Activated CD4-positive, CD25-positive, alpha-beta regulatory T cell (primary cell): ENCODE data around the gene NKX2-4.
"Not testable (repeated sequence)": the region's sequence is repeated elsewhere in the genome, so short reads cannot be mapped to it uniquely, and the experiment has no call there.

Source experiments
- DNase-seq, 4 experiments: peaks; one replicate each; lab custom pipeline; 2025; lab: John Stamatoyannopoulos, UW

Gene NKX2-4

GRCh38 chr20:21397341-21398108, at the start of gene NKX2-4:
Gene NKX2-4 (minus strand): TSS chr20:21397526. CDS start chr20:21397399, 127 bp downstream.
- no peak for DNase-seq

- DNase-seq = no peak
Observed at GRCh38 chr20:21437816-21438215, 40.5 kb upstream of the NKX2-4 start.

DNA sequence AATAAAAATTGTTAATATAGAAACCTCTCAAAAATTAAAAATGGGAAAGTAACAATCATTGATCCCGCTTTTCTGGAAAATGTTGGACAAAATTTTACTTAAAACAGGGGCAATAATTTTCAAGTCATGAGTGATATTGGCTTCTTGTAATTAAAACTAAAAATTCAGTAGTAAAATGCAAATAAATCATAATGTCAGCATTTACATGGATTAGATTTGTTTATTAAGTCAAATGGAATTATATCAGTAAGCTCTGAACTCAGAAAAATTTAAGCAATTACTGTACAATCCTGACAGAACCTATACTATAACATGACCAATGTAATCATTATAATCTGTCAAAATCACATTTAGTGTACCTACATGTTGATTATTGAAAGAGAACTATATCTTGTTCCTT, 39.9 kb upstream of the NKX2-4 start:
- no peak for DNase-seq

- no peak for DNase-seq
Observed at GRCh38 chr20:21436205-21436604, 38.9 kb upstream of the NKX2-4 start.

GRCh38 chr20:21435576-21435975, 38.2 kb upstream of the NKX2-4 start:
- DNase-seq = no peak

GRCh38 chr20:21433329-21433890, 36.1 kb upstream of the NKX2-4 start:
- DNase-seq = no peak

DNA sequence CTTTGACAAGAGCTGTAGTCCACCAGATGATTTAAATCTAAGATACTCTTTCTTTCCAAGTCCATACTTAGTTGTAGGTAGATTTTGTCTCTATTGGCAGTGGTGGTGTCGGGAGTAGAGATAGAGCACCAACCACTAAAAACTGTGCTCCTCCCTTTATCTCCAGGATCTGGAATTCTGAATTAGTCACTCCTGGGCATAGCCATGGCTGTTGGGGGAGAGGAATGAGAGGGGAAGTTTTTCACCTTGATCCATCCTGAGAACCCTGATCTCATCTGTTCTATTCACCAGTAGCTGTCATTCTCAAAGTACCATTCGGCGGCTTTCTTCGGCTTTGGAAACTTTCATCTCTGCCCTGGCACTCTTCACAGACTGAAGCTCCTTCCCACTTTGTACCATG, 35.6 kb upstream of the NKX2-4 start:
- no peak for DNase-seq

DNA sequence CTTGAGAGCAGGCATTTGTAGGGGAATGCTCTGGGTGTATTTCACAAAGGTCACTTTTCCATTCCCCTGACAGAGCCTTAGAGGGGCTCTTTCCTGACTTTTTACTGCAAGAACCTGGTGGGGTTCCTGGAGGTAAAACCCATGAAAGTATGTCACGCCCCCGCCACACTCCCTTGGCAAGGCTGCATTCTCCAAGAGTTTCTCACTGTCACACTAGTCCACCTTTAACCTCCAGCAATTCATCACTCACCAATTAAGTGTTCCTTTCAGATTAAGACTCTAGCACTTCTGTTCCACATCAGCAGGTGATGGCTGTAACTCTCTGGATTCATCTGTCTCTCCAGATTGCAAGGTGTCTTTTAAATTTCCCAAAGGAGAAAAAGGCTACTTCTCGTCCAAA, 32.7 kb upstream of the NKX2-4 start:
- no peak for DNase-seq

DNA sequence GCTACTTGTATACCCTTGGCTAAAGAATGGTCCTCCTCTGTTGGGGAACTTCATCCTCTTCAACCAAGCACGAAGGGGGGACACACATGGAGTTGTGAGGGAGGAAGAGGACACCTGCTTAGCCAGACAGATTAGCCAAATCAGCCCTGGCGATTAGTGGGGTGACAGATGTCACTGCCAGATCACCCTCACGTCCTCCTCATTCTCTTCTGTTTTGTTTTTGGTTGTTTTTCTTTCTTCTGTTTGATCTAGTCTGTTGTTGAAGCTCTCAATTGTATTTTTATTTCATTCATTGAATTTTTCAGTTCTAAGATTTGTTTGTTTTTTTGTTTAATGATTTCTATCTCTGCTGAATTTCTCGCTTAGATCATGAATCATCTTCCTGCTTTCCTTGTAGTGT, 27.5 kb upstream of the NKX2-4 start:
- no peak for DNase-seq

DNA sequence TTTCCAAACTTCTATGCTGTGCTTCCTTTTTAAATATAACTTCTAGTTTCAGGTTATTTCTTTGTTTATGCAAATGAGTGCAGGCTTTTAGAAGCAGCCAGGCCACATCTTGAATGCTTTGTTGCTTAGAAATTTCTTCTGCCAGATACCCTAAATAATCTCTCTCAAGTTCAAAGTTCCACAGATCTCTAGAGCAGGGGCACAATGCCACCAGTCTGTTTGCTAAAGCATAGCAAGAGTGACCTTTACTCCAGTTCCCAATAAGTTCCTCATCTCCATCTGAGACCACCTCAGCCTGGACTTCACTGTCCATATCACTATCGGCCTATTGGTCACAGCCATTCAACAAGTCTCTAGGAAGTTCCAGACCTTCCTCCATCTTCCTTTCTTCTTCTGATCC, 26.4 kb upstream of the NKX2-4 start:
- DNase-seq = not testable (repeated sequence)

GRCh38 chr20:21421601-21422236, 24.4 kb upstream of the NKX2-4 start:
- no peak for DNase-seq

DNA sequence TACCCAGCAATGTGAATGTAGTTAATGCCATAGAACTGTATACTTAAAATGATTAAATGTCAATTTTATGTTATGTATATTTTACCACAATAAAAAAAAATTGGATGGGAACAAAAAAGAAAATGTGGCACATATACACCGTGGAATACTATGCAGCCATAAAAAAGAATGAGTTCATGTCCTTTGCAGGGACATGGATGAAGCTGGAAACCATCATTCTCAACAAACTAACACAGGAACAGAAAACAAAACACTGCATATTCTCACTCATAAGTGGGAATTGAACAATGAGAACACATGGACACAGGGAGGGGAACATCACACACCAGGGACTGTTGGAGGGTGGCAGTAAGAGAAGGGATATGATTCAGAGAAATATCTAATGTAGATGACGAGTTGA, 21.8 kb upstream of the NKX2-4 start:
- DNase-seq = not testable (repeated sequence)

DNA sequence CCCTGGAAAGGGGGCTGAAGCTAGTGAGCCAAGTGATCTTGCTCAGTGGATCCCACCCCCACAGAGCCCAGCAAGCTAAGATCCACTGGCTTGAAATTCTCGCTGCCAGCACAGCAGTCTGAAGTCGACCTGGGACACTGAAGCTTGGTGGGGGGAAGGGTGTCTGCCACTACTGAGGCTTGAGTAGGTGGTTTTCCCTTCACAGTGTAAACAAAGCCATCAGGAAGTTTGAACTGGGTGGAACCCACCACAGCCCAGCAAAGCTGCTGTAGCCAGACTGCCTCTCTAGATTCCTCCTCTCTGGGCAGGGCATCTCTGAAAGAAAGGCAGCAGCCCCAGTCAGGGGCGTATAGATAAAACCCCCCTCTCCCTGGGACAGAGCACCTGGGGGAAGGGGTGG, 16.7 kb upstream of the NKX2-4 start:
- not testable (repeated sequence) for DNase-seq

- no peak for DNase-seq
Observed at GRCh38 chr20:21411725-21412124, 14.4 kb upstream of the NKX2-4 start.

- DNase-seq = no peak
Observed at GRCh38 chr20:21399005-21399475, 1.7 kb upstream of the NKX2-4 start.

GRCh38 chr20:21398109-21399004, 1.0 kb upstream of the NKX2-4 start:
- DNase-seq = no peak

GRCh38 chr20:21396599-21397340, 556 bp downstream of the NKX2-4 start:
- DNase-seq = no peak

- DNase-seq = no peak
Observed at GRCh38 chr20:21395666-21396598, 1.4 kb downstream of the NKX2-4 start.

DNA sequence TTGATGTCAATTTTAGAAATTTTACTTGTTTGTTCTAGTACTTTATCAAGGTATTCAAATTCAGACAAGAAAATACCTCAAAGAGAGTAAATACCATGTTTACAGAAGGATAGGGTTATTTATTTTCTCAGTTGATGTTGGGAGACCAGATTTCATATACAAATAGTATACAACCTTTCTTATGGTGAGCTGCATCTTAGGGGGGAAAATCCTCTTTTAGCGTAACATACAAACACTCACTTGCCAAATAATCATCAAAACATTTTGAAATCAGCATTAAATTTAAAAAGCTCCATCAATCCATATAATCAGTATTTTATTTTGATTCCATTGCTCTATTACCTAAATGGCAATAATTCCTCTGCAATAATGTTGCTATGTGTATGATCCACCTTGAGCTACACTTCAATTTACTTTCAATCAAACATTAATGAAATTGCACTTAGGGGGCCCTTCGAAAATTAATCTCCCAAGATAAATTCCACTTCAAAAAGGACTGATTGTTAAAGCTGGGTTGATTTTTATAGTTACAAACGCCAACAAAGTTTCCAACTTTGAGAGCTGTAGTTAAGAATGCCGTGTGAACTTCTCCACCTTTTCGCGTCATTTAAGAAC, 2.2 kb downstream of the NKX2-4 start:
- DNase-seq = no peak

DNA sequence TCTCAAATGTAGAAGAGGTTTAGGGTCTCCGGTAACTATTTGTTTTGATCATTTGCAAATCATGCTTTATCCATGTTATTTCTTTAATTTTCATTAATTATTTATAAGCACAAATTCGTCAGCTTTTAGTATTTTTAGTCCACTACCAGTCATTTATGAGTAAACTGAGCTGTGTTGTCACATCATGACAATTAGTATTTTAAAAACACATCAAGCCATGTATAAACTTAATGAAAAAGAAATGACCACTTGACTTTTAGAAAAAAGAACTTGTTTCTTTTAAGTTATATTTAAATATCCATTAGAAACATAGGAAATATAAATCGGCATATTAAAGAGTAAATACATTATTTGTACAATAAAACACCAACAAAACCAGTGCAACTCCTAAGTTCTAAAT, 2.8 kb downstream of the NKX2-4 start:
- DNase-seq = no peak
